ENCODE results near the gene RNF41.

The RNF41 gene

DNA sequence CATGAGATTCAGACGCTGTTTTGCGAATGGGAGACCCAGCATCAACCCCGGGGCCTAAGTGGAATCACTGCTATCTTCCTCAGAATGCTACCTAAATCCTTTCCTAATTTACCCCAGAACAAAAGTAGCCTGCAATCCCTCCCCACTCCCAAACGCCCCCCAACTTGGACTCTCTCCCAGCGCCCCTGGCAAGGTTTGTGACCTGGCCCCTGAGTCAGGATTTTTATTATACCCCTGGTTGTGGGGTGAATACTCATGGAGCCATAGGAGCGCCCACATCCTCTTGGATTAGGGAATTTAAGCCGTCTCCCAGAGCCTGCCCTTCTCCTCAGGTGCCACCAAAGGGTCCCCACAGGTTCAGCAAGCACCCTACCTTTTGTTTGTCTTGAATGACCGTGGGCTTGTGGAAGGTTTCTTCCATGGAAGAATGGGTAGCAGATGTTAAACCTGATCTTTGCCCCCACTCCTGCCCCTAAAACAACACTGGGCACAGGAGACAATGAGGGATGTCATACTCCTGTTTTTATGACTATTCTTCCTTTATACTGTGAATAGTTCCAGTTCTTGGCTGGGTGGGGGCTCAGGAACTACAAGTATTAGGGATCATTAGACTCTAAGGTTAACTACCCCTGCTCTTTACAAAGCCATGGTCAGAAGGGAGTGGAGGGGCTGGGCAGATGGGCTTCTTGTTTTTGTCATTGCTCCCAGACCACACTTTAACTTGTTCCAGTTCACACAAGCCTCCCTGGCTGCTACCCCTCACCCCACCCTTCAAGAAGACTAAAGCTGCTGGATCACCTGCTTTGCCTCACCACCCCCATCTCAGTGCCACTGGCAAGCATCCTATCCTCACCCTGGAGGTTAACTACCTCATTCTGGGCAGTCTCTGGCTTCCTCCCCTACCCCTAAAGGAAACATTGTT is 68.7 kb downstream of the RNF41 start:
- no peak for DNase-seq (ENCODE audit: extremely low spot score)
- ChIA-PET CTCF (no interaction called here), POLR2A (interaction anchor here (2.7 kb wide), 1 partner anchor 25 kb away, joined by 15 read pairs; the partner anchor contains the start of gene ESYT1)
- TF ChIP-seq TARDBP (IDR thresholded peaks at IDR 0.05) (no peak), FOXA1 (IDR thresholded peaks at IDR 0.05) (no peak), FOXM1 (IDR thresholded peaks at IDR 0.05; ENCODE audit: borderline replicate concordance) (no peak), SP1 (IDR thresholded peaks at IDR 0.05) (no peak), ELF4 (IDR thresholded peaks at IDR 0.05) (no peak), FOXK2 (IDR thresholded peaks at IDR 0.05) (no peak), LEF1 (IDR thresholded peaks at IDR 0.05; ENCODE audit: borderline replicate concordance) (no peak), BHLHE40 (IDR thresholded peaks at IDR 0.05; ENCODE audit: borderline replicate concordance) (no peak), CTBP1 (IDR thresholded peaks at IDR 0.05; ENCODE audit: borderline replicate concordance) (no peak), PKNOX1 (IDR thresholded peaks at IDR 0.05) (no peak), SUZ12 (IDR thresholded peaks at IDR 0.05) (no peak), ARNT (IDR thresholded peaks at IDR 0.05) (no peak), L3MBTL2 (conservative IDR thresholded peaks at IDR 0.05) (no peak), HDGF (IDR thresholded peaks at IDR 0.05; ENCODE audit: borderline replicate concordance) (no peak), NFRKB (IDR thresholded peaks at IDR 0.05) (no peak), ZNF384 (IDR thresholded peaks at IDR 0.05) (no peak)
